H1 (cell line): Measurements from ENCODE around the gene FAM240A. TPM values are rescaled to one million over a fixed set of nuclear protein-coding genes. Genes with fewer than 3 reads are reported as not detected.

Experiments
- CTCF ChIA-PET: fragments of 300-600 bp; sonication (Branson Sonifier 250); formaldehyde crosslinking; loops from one replicate; lab custom pipeline; 2021; ENCODE audit not compliant: partially characterized antibody; lab: Charles Lee
- POLR2A ChIA-PET: fragments of 300-600 bp; sonication (Branson Sonifier 250); formaldehyde crosslinking; loops from one replicate; lab custom pipeline; 2021; ENCODE audit warnings: inconsistent platforms; ENCODE audit not compliant: partially characterized antibody; lab: Charles Lee
- DNase-seq, 2 experiments: peaks; one replicate each; pipeline versions ENCODE4 v3.0.0 to v3.0.0-alpha.2; 2010 to 2022; ENCODE audit warnings: low spot score in 2 of 2, low read depth in 1 of 2, mixed read lengths in 1 of 2
- FAIRE-seq: peaks from 2 replicates; lab custom pipeline; 2011; peaks lifted over from hg19 to GRCh38; lab: Jason Lieb, UNC
- H2AFZ ChIP-seq: 2 replicates; pipeline ENCODE4 v1.8.1; 2012; ENCODE audit warnings: low read length, inconsistent platforms
- H2AK5ac ChIP-seq: 2 replicates; pipeline ENCODE4 v1.6.1; 2013; ENCODE audit warnings: low read depth, low read length
- H2BK120ac ChIP-seq: replicated peaks from 2 replicates; pipeline ENCODE3; 2013; ENCODE audit warnings: low read depth, low read length, inconsistent platforms
- H2BK12ac ChIP-seq: 2 replicates; pipeline ENCODE4 v1.6.1; 2013; ENCODE audit warnings: low read depth, low read length
- H2BK15ac ChIP-seq: 2 replicates; pipeline ENCODE4 v1.6.1; 2013; ENCODE audit warnings: low read length
- H2BK20ac ChIP-seq: 2 replicates; pipeline ENCODE4 v1.6.1; 2013; ENCODE audit warnings: low read length
- H2BK5ac ChIP-seq: 2 replicates; pipeline ENCODE4 v1.6.1; 2013; ENCODE audit warnings: low read depth, low read length
- H3K14ac ChIP-seq: 2 replicates; pipeline ENCODE4 v1.6.1; 2013; ENCODE audit warnings: inconsistent platforms; ENCODE audit not compliant: insufficient read length
- H3K18ac ChIP-seq: 2 replicates; pipeline ENCODE4 v1.6.1; 2013; ENCODE audit warnings: low read length; ENCODE audit errors: extremely low read depth
- H3K23ac ChIP-seq: 2 replicates; pipeline ENCODE4 v1.6.1; 2013; ENCODE audit warnings: inconsistent platforms; ENCODE audit not compliant: insufficient read length
- H3K23me2 ChIP-seq: 2 replicates; pipeline ENCODE4 v1.6.1; 2013; ENCODE audit warnings: low read depth, low read length
- H3K27ac ChIP-seq: 2 replicates; pipeline ENCODE4 v1.6.1; 2011; ENCODE audit warnings: low read depth, low read length, inconsistent platforms
- H3K27me3 ChIP-seq, 4 experiments: replicated peaks in 1 of 4; 1 replicate in 1 of 4; 2 replicates in 3 of 4; pipeline versions ENCODE4 v1.6.1 to v1.8.1; 2011 to 2013; ENCODE audit warnings: low read length in 3 of 4, mild to moderate bottlenecking in 3 of 4, inconsistent platforms in 2 of 4, mixed read lengths in 2 of 4, moderate library complexity in 1 of 4; ENCODE audit not compliant: control insufficient read depth in 3 of 4, insufficient read depth in 3 of 4; ENCODE audit errors: extremely low read depth in 1 of 4
- H3K36me3 ChIP-seq, 4 experiments: 2 replicates each; pipeline versions ENCODE4 v1.6.1 to v1.8.1; 2011 to 2013; ENCODE audit warnings: mild to moderate bottlenecking in 4 of 4, low read length in 3 of 4, moderate library complexity in 2 of 4, control low read depth in 1 of 4, inconsistent platforms in 1 of 4; ENCODE audit not compliant: insufficient read depth in 4 of 4, control insufficient read depth in 2 of 4
- H3K4ac ChIP-seq: replicated peaks from 2 replicates; pipeline ENCODE3; 2013; ENCODE audit warnings: low read length, low read depth, mixed read lengths, inconsistent platforms; ENCODE audit not compliant: insufficient read length
- H3K4me1 ChIP-seq, 4 experiments: replicated peaks in 1 of 4; 1 replicate in 1 of 4; 2 replicates in 3 of 4; pipeline versions ENCODE4 v1.6.1 to v1.8.1; 2011 to 2013; ENCODE audit warnings: low read length in 3 of 4, inconsistent platforms in 2 of 4, mixed read lengths in 1 of 4; ENCODE audit not compliant: insufficient read depth in 4 of 4, control insufficient read depth in 3 of 4
- H3K4me2 ChIP-seq, 2 experiments: 2 replicates each; pipeline versions ENCODE4 v1.6.1 to v1.8.1; 2011 to 2013; ENCODE audit warnings: low read depth in 2 of 2, low read length in 2 of 2, control low read depth in 1 of 2, inconsistent platforms in 1 of 2, mild to moderate bottlenecking in 1 of 2; ENCODE audit not compliant: insufficient read depth in 1 of 2
- H3K4me3 ChIP-seq, 4 experiments: fragments of 200-600, 300-600 bp in 1 of 4; sonication (generic), shearing (Covaris generic), sonication (Bioruptor Twin) in 1 of 4; 2 replicates each; pipeline versions ENCODE4 v1.5.1 to v1.8.1; 2011 to 2016; ENCODE audit warnings: low read length in 4 of 4, low read depth in 3 of 4, control low read depth in 2 of 4, inconsistent platforms in 2 of 4, mild to moderate bottlenecking in 2 of 4, mixed read lengths in 1 of 4, moderate library complexity in 1 of 4; ENCODE audit not compliant: insufficient read depth in 2 of 4; ENCODE audit errors: extremely low read depth in 1 of 4
- H3K56ac ChIP-seq: replicated peaks from 2 replicates; pipeline ENCODE3; 2013; ENCODE audit warnings: low read depth, mild to moderate bottlenecking, mixed read lengths, low read length, inconsistent platforms; ENCODE audit not compliant: insufficient read length
- H3K79me1 ChIP-seq: 2 replicates; pipeline ENCODE4 v1.6.1; 2013; ENCODE audit warnings: low read depth, low read length, control low read depth
- H3K79me2 ChIP-seq, 2 experiments: 2 replicates each; pipeline versions ENCODE4 v1.6.1 to v1.8.1; 2012 to 2013; ENCODE audit warnings: low read length in 2 of 2, mild to moderate bottlenecking in 2 of 2, inconsistent platforms in 1 of 2; ENCODE audit not compliant: insufficient read depth in 2 of 2, control insufficient read depth in 1 of 2
- H3K9ac ChIP-seq, 4 experiments: replicated peaks in 1 of 4; 1 replicate in 1 of 4; 2 replicates in 3 of 4; pipeline versions ENCODE4 v1.6.1 to v1.8.1; 2011 to 2013; ENCODE audit warnings: low read depth in 3 of 4, low read length in 3 of 4, control low read depth in 2 of 4, mild to moderate bottlenecking in 2 of 4, moderate library complexity in 2 of 4, inconsistent platforms in 1 of 4; ENCODE audit errors: extremely low read depth in 1 of 4
- H3K9me3 ChIP-seq, 2 experiments: 2 replicates each; pipeline versions ENCODE4 v1.6.1 to v1.8.1; 2012 to 2013; ENCODE audit warnings: mild to moderate bottlenecking in 2 of 2, moderate library complexity in 2 of 2, control low read depth in 1 of 2, inconsistent platforms in 1 of 2, low read depth in 1 of 2, low read length in 1 of 2, mixed read lengths in 1 of 2; ENCODE audit not compliant: insufficient read depth in 2 of 2
- H4K20me1 ChIP-seq, 2 experiments: replicated peaks in 1 of 2; 2 replicates each; pipeline versions ENCODE3 to v1.8.1; 2011 to 2013; ENCODE audit warnings: inconsistent platforms in 2 of 2, low read length in 2 of 2, mild to moderate bottlenecking in 1 of 2; ENCODE audit not compliant: insufficient read depth in 2 of 2, control insufficient read depth in 1 of 2
- H4K5ac ChIP-seq: 2 replicates; pipeline ENCODE4 v1.6.1; 2013; ENCODE audit warnings: low read length, low read depth, mixed read lengths, inconsistent platforms; ENCODE audit not compliant: insufficient read length
- H4K8ac ChIP-seq: 2 replicates; pipeline ENCODE4 v1.8.0; 2013; ENCODE audit warnings: mild to moderate bottlenecking, moderate library complexity, low read length, inconsistent platforms; ENCODE audit not compliant: insufficient read depth; ENCODE audit errors: extremely low read depth
- H4K91ac ChIP-seq: replicated peaks from 2 replicates; pipeline ENCODE3; 2013; ENCODE audit warnings: low read length, mixed read lengths, inconsistent platforms; ENCODE audit not compliant: insufficient read length
- KDM4A ChIP-seq: IDR thresholded peaks from one replicate; pipeline ENCODE4 v1.7.1; 2012; ENCODE audit warnings: low read depth, mild to moderate bottlenecking, moderate library complexity, low read length, inconsistent platforms; ENCODE audit not compliant: severe bottlenecking
- TAF7 ChIP-seq: optimal IDR thresholded peaks from 2 replicates; pipeline ENCODE3; 2011; ENCODE audit warnings: low read depth, mild to moderate bottlenecking, inconsistent platforms, low read length, moderate library complexity, borderline replicate concordance
- WGBS, 2 experiments: shearing (Covaris generic) in 1 of 2; methylation state at CpG; one replicate each; pipeline versions ENCODE4 v1.1.6 to v1.1.7; 2013 to 2015; ENCODE audit warnings: low lambda C conversion rate in 2 of 2, mixed read lengths in 2 of 2, inconsistent platforms in 1 of 2, low coverage in 1 of 2, missing lambda C conversion rate in 1 of 2; ENCODE audit not compliant: insufficient replicate concordance in 2 of 2, insufficient coverage in 1 of 2, insufficient read length in 1 of 2; ENCODE audit errors: extremely low coverage in 1 of 2, missing lambda C conversion rate in 1 of 2; 5-methylcytosine and 5-hydroxymethylcytosine counted together
- polyA plus RNA-seq, 7 experiments: library from polyadenylated mRNA; depleted of rRNA in 3 of 7; stranded (reverse) in 5 of 7; unstranded in 2 of 7; fragments of >200 nt in 5 of 7; fragments of 200-250 nt in 2 of 7; gene quantifications; 1 replicate in 5 of 7; 2 replicates in 1 of 7; 4 replicates in 1 of 7; pipeline versions ENCODE4 v1.2.1 to v1.2.3, GENCODE V29; 2011 to 2013; ENCODE audit warnings: missing spikeins in 2 of 7, mixed read lengths in 2 of 7
- total RNA-seq: library from RNA; stranded (reverse); fragmentation: NEBNext Ultra II Directional; extraction: Animal tissue kit (Norgen Biotek cat#: 25700); gene quantifications from 2 replicates; pipeline ENCODE4 v1.2.1, GENCODE V29; 2021

FAM240A gene
- total and polyA plus RNA-seq, 2 of the 8 experiments (the other 6 are each of a cell fraction or from before 2014, with no cell fraction given): 0.08 TPM; not detected in 1

DNA sequence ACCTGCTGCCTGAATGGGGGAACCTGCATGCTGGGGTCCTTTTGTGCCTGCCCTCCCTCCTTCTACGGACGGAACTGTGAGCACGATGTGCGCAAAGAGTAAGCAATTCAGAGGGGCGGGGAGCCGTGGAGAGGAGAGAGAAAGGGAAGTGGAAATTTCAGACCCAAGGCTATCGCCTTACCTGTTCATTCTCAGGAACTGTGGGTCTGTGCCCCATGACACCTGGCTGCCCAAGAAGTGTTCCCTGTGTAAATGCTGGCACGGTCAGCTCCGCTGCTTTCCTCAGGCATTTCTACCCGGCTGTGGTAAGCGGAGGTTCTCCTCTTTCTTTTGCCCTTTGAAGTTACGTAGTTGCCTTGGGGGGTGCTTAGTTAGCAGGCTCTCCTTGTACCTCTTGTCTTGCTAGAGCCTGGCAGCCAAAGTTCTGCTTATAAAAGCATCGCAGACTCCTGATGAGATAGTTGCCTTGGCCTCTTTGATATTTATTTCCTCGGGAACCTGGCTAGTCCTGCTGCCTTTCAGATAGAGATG lies 32.5 kb upstream of the FAM240A start:
- H3K18ac ChIP-seq: peak overlapping the region; percentile 95; the same call in 1 of the 2 replicates
- TF ChIP-seq TAF7 (peak; percentile 8), KDM4A (no peak)
- H2BK12ac ChIP-seq: no peak overlapping the region
- 21% methylated on average over 14 of the region's 14 CpGs; no CpG with 5 or more reads in 1 of the 2 experiments for WGBS, 2 experiments
- peaks cover 22% of the 10 kb centered on the region for H3K23me2 ChIP-seq
- FAIRE-seq: no peak
- H3K4ac ChIP-seq: peak overlapping the region; percentile 10
- H4K91ac ChIP-seq: no peak overlapping the region
- H3K79me1 ChIP-seq: peaks cover 5% of the 10 kb centered on the region
- ChIA-PET POLR2A (interaction anchor here (0.9 to 1.9 kb wide), 7 partner anchors 11 to 90 kb away, joined by 3 to 4 read pairs (median 3); partner anchors contain the start of gene LRRC2), CTCF (interaction anchor here (0.6 to 1.2 kb wide), 4 partner anchors 15 to 1149 kb away, joined by 3 to 5 read pairs (median 3); no protein-coding TSS in a partner anchor)
- H3K14ac ChIP-seq: peak overlapping the region; percentile 2
- peaks cover 6 to 11% of the 10 kb centered on the region in 2 experiments for H4K20me1 ChIP-seq
- H3K9ac ChIP-seq: peak overlapping the region in 3 of 4 experiments; percentile 31 to 87 (median 38); a peak in 5 of 7 replicates
- H3K27me3 ChIP-seq: no peaks in the 10 kb centered on the region; a peak in 2 of 7 replicates
- peak overlapping the region; percentile 86 to 95 for H3K4me2 ChIP-seq
- H3K23ac ChIP-seq: no peak overlapping the region
- H3K79me2 ChIP-seq: peaks cover 14 to 37% of the 10 kb centered on the region in 2 experiments
- peak in 1 of 2 experiments; percentile 42 for DNase-seq
- H4K5ac ChIP-seq: no peak overlapping the region
- H3K9me3 ChIP-seq: no peaks in the 10 kb centered on the region
- H2BK15ac ChIP-seq: no peak overlapping the region; the same call in 1 of the 2 replicates
- peaks cover 13 to 63% (median 43%) of the 10 kb centered on the region in 4 experiments for H3K36me3 ChIP-seq
- H2BK5ac ChIP-seq: peak overlapping the region; percentile 86
- H2BK120ac ChIP-seq: no peak overlapping the region
- H2BK20ac ChIP-seq: no peak overlapping the region
- peak overlapping the region; percentile 75; the same call in 1 of the 2 replicates for H2AK5ac ChIP-seq
- no peak overlapping the region for H3K56ac ChIP-seq
- H3K4me1 ChIP-seq: peaks cover 6 to 20% (median 14%) of the 10 kb centered on the region in 4 experiments; a peak in 5 of 7 replicates
- no peak overlapping the region for H4K8ac ChIP-seq
- no peak overlapping the region for H3K27ac ChIP-seq
- H3K4me3 ChIP-seq: peak overlapping the region; percentile 54 to 97 (median 76)
- no peak overlapping the region for H2AFZ ChIP-seq
